GM19328 (cell line): ENCODE measurements around the gene PKP1.

Experiments
- ATAC-seq: cut with Tn5 transposase; IDR thresholded peaks from one replicate; pipeline ENCODE4 v1.9.1; 2021; ENCODE audit warnings: mild to moderate bottlenecking, moderate library complexity; ENCODE audit not compliant: unreplicated experiment

The PKP1 gene

DNA sequence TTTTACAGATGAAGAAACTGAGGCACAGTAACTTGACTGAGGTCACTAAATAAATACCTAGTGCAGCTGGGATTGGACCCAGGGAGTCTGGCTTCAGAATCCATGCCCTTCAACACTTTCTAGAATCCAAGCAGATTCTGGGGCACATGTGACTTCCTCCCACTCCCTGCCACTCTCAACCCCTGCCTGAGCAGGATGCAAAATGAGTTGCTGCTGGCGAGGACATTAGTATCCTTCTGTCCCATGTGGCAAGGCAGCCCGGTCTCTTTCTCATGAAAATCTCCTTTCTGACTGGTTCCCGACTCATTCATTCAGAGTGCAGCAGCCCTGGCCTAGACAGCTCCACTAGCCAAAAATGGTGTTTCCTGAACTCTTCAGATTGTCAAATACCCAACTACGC is 65.8 kb downstream of the PKP1 start:
- no peak for ATAC-seq

DNA sequence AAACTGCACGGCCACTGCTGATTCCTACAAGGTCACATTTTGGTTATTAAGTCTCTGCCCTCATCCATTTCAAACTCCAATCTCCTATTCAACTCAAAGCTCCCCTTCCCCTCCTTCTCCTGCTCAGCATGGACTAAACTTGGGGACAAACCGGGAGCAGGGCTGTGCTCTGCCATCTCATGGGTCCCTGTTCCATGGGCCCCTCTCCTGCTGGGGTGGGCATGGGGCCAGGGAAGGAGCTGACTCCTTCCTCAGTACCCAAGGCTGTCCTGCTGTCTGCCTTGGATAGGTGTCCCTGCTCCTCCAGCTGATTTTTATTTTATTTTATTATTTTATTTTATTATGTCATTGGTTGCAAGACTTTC is 67.0 kb downstream of the PKP1 start:
- no peak for ATAC-seq

GRCh38 chr1:201350884-201351283 is 67.6 kb downstream of the PKP1 start:
- no peak for ATAC-seq

DNA sequence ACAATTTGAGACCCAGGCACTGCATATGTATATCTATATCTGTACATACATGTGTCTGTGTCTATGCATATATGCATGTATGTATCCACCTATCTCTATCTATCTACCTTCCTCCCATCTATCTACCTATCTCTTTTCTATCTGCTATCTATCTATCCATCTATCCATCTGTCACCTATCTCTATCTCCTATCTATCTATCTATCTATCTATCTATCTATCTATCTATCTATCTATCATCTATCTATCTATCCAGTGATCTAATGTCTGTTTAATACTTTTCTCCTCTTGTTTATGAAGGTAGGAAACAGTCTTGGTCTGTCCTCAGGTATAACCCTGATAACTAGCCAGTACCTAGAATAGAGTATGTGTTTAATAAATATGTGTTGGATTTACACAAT is 68.3 kb downstream of the PKP1 start:
- no peak for ATAC-seq

- no peak for ATAC-seq
These were observed 70.1 kb downstream of the PKP1 start for GRCh38 chr1:201353186-201353940.

DNA sequence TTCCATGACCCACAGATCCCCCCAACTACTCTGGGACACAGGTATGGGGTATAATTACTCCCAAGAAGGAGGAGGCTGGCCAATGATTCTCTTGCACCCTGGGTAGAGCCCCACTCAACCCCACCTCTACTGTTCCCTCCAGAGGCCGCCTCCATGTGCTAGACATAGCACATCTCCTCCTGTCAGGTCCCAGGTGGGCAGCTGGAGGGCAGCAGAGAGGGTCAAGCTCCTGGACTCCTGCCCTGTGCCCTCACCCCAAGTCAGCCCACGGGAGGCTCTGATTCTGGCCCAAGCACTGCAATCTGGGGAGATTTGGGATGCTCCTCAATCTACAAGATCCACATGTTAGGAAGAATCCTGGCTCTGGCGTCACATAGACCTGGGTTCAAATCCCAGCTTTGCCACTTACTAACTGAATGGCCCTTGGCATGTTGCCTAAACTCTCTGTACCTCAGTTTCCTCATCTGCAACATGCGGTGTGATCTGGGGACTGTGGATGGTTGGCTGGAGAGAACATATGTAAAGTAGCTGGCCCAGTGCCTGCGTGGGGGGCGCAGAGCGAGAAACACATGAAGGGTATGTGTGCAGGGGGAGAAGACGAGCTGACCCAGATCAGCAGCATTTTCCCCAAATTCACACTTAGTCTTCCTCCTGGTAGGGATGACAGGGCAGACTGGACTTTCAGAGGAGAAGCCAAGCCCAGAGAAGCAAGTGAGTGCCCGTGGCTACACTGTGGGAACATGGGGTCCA is 71.0 kb downstream of the PKP1 start:
- no peak for ATAC-seq

- ATAC-seq: no peak
These were observed 71.6 kb downstream of the PKP1 start for GRCh38 chr1:201354901-201355295.

DNA sequence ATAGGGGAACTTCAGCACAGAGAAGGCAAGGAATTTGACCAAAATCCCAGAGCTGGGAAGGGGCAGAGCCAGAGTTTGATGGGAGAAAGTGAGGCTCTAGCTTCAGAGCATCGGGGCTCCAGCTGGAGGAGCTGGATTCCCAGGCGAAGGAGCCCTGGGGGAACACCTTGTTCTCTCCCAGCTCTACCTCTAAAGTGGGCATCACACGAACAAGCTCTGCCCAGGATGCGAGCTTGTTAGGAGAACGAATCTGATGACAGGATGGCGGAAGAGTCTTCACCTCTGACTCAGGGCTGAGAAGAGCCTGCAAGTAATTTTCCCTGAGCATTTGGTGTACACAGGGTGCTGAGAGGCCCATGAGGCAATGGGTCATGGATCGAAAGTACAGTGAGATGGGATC is 72.2 kb downstream of the PKP1 start:
- no peak for ATAC-seq

DNA sequence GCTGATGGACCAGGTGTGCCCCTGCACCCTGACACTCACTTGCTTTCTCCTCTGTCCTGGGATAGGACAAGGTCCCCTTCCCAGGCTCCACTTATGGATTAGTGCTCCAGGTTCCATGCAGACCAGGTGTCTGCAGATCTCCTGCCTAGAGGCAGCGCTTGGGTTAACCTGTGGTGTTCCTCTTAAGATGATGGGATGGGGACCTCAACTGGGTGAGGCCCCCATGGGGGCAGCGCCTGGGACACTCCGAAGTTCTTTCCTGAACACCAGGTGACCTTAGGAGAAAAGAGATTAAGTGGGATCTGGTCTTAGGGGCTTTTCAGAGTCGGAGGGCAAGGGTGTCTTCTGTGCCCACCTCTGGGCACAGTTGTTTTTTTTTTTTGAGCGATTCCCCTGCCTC is 72.9 kb downstream of the PKP1 start:
- no peak for ATAC-seq

DNA sequence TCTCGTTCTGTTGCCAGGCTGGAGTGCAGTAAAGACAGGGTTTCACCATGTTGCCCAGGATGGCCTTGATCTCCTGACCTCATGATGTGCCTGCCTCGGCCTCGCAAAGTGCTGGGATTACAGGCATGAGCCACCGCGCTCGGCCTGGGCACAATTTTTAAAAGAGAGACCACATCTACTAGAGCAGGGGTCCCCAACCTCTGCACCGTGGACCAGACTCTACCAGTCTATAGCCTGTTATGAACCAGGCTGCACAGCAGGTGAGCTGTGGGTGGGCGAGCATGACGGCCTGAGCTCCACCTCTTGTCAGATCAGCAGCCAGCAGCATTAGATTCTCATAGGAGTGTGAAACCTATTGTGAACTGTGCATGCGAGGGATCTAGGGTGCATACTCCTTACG is 73.4 kb downstream of the PKP1 start:
- ATAC-seq: no peak

- ATAC-seq: no peak
These were observed 73.9 kb downstream of the PKP1 start for GRCh38 chr1:201357211-201357610.

- ATAC-seq: no peak
These were observed 74.5 kb downstream of the PKP1 start for GRCh38 chr1:201357636-201358348.

DNA sequence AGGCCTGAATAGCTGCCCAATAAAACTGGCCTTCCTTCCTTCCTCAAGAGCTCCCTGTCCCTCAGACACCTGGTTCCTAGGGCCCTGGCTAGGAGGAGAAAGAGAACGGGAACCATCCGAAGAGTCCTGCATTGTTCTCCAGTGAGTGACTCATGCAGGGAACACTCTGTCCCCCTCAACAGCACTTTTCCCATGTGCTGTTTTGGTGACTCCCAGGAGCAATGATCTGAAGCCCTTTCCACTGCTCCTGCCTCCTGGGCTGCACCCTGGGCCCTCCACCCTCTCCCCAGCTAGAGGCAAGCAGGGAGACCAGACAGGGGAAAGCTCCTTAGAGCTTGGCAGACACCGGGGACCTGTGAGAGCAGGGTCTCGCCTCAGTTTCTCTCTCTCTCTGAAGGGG is 75.3 kb downstream of the PKP1 start:
- no peak for ATAC-seq

DNA sequence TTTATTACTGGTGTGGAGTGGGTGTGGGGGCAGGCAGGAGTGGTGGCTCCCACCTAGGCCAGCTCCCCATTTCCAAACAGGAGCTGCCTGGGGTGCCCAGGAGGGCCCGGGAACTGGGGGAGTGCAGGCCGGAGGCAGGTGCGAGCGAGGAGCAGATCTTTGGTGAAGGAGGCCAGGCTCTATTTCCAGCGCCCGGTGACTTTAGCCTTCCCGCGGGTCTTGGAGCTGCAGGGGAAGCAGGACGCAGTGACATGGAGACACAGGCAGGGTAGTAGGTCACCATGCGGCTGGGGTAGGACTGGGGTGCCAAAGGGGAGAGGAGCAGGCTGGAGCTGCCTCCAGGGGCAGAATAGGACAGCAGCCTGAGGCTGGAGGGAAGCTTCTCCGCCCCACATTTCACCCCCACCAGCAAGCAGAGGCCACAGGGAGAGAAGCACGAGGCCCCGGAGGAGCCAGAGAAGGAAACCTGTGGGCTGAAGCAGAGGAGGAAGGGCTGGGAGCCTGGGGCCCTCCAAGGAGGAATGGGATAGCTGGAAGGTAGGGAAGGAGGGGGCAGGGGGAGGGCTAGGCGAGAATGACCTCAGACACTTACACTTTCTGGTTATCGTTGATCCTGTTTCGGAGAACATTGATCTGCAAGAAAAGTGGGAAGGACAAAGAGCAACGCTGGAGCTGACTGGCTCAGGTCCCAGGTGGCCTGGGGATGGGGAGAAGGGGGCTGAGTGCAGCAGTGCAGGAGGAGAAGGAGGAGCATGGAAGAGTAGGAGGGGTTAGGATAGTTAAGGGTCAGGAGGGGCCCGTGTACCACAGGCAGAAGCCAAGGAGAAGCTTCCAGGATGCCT is 75.9 kb downstream of the PKP1 start:
- ATAC-seq: no peak

DNA sequence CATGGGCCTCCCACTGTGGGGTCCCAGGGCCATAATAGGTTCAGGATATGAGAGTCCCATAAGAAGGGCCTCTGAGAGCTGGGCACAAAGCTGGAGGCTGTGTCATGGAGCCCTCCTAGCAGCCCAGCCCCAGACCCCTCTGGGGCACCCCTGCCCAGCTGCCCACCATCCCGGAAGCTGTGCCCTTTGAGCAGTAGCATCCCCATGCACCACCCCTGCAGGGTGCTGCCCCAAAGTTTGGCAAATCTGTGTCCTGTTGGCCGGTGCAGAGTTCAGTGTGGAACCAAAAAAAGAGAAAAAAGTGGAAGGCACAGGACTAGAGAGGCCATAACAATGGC is 76.5 kb downstream of the PKP1 start:
- ATAC-seq: no peak

- no peak for ATAC-seq
These were observed 77.2 kb downstream of the PKP1 start for GRCh38 chr1:201360486-201360885.

DNA sequence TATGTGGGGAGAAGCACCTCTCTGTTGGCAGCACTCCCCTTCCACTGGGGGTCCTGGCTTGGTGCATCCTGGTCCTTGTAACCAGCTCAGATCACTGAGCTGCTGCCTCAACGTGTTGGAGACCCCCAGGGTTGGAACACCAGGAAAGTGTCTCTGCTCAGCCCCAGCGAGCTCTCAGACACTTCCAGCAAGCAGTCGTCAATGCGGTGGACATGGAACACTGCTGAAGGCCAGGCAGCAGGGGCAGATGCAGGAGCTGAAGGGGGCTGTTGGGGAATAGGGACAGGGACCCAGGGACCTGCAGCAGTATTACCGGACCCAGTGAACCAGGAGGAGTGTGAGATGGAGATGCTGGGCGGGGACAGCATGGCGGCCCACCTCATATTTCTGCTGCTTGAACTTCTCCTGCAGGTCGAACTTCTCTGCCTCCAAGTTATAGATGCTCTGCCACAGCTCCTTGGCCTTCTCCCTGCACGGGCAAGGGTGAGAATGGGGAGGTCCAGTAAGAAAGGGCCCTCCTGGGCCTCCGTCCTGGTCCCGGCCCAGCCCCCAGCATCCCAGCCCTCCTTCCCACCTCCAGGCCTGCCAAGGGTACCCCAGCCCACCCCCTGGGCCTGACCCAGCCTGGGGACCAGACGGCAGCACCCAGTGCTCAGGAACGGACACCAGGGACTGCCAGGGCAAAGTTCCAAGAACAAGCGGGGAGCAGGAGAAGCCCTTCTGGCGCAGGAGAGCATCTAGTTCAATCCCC is 77.8 kb downstream of the PKP1 start:
- ATAC-seq: no peak

- ATAC-seq: no peak
These were observed 78.6 kb downstream of the PKP1 start for GRCh38 chr1:201361652-201362504.

DNA sequence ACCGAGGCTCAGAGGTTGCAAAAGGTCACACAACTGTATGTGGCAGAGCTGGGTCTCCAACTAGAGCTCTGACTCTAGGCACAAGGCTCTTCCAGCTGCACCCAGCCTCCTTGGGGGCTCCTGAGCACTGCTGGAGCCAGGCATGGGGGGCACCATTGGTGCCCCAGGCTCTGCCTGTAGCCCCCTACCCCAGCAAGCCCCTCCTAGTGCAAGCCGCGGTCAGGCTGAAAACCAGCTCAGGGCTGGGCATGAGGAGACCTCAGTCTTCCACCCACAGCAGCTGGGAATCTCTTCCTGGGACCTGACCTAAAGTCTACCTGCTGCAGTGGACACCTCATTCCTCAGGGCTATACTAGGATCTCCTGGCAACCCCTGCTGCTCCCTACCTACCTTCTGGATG is 79.6 kb downstream of the PKP1 start:
- no peak for ATAC-seq

GRCh38 chr1:201363467-201363866 is 80.2 kb downstream of the PKP1 start:
- ATAC-seq: no peak
